Ovary (tissue), 3 donors: ENCODE measurements around the gene CUL9.

ENCODE experiments used
- CTCF ChIP-seq, 3 donors: fragments of 450-650 bp in 2 of 3; fragments of 200-600 bp in 1 of 3; IDR thresholded peaks; one replicate each; pipeline versions ENCODE4 v1.5.1 to v1.8.0; 2016 to 2022; ENCODE audit warnings: antibody characterized with exemption in 3 of 3, mild to moderate bottlenecking in 1 of 3
- EP300 ChIP-seq: sonication (generic); formaldehyde crosslinking; IDR thresholded peaks from one replicate; pipeline ENCODE4 v1.6.1; 2017; ENCODE audit warnings: antibody characterized with exemption
- POLR2A ChIP-seq: fragments of 450-650 bp; IDR thresholded peaks from one replicate; pipeline ENCODE4 v1.6.1; 2017; ENCODE audit warnings: antibody characterized with exemption, mild to moderate bottlenecking, moderate library complexity
- donor health status: DM: no; HTN: no; CAD: no.

- TF ChIP-seq CTCF (IDR thresholded peaks at IDR 0.05) (no peak), EP300 (no peak), POLR2A (no peak)
Measured at GRCh38 chr6:43240950-43241349, 59.0 kb downstream of the CUL9 start.
